Fibroblast of lung (primary cell): ENCODE measurements around the gene ABCG8.

Source experiments
- CTCF ChIP-seq, 2 donors: IDR thresholded peaks in 1 of 2; conservative IDR thresholded peaks in 1 of 2; 1 replicate in 1 of 2; 2 replicates in 1 of 2; pipeline ENCODE4 v1.5.1; 2011 to 2012; ENCODE audit warnings: low read length in 2 of 2, control low read depth in 1 of 2, inconsistent platforms in 1 of 2, low read depth in 1 of 2, mild to moderate bottlenecking in 1 of 2
- EZH2 ChIP-seq: IDR thresholded peaks from 2 replicates; pipeline ENCODE4 v1.5.1; 2012; ENCODE audit warnings: low read length, control low read depth, mild to moderate bottlenecking; ENCODE audit errors: missing control alignments

GRCh38 chr2:43885132-43885632 is 46.4 kb downstream of the ABCG8 start:
- TF ChIP-seq CTCF (conservative IDR thresholded peaks at IDR 0.05 in 1 of 2, IDR thresholded peaks at IDR 0.05 in 1 of 2; ENCODE audit: low read depth in 1 of 2, low read length in 2 of 2) (no peak), EZH2 (no peak)
